ENCODE measurements around the gene MDC1. TPM values are rescaled to one million over a fixed set of nuclear protein-coding genes. Genes with fewer than 3 reads are reported as not detected.
A peak's percentile ranks its signal among the peaks of the same experiment; 100 is the strongest.

MDC1 gene
- total RNA-seq, 1 donor from 2014 or later: 97.2 TPM

GRCh38 chr6:30752157-30752927 is 35.3 kb upstream of the MDC1 start:
- no peak for DNase-seq

GRCh38 chr6:30750379-30750668 is 33.2 kb upstream of the MDC1 start:
- no peaks in the 10 kb centered on the region for H3K9me3 Mint-ChIP-seq

More at GRCh38 chr6:30752157-30752927, 35.3 kb upstream of the MDC1 start:
- H3K36me3 Mint-ChIP-seq (ENCODE audit: low read depth): no peaks in the 10 kb centered on the region
- intact Hi-C loops (cut with micrococcal nuclease): no loop called here
- peaks cover 26% of the 10 kb centered on the region for H3K4me1 Mint-ChIP-seq
- H3K9me3 Mint-ChIP-seq: no peaks in the 10 kb centered on the region
- H3K4me3 Mint-ChIP-seq: no peak overlapping the region
- no peak overlapping the region for H3K27ac Mint-ChIP-seq
- H3K27me3 Mint-ChIP-seq: no peaks in the 10 kb centered on the region

DNA sequence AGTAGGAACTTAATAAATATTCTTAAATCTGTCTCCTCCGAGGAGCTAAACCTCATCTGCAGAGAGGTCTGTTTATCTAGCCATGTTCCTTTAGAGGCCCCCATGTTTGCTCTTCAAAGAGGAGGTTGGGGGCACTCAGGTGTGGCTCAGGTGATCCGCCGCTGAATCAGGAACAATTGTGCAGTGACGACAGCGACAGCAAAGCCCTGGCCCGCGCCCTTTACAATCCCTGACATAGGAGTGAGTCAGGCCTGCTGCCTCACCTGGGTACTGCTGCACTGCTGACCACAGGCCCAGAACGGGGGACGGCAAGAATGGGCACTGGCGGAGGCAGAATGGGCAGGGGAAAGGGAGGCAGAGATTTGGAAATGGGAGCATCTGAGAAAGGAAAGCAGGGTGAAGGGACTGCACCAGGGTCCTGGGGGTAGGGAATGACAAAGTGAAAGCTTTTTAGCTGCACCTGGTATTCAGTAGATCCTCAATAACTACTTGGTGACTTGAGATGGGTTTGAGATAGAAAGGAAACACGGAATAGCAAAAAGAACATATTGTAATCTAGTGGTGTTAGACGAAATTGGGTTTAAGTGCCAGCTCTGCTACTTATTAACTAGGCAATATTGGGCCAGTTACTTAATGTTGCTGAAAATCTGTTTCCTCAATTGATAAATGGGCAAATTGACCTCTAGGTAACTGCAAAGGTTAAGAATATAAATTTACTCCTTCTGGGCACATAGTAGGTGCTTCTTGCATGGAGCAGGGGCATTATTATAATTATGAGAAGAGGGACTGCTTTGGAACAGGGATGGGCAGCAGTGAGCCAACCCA is 32.7 kb upstream of the MDC1 start:
- Mint-ChIP-seq H3K27me3 (no peaks in the 10 kb centered on the region), H3K9me3 (no peaks in the 10 kb centered on the region), H3K4me1 (peaks cover 41% of the 10 kb centered on the region), H3K36me3 (ENCODE audit: low read depth) (no peaks in the 10 kb centered on the region), H3K27ac (no peak overlapping the region), H3K4me3 (no peak overlapping the region)
- intact Hi-C loops (cut with micrococcal nuclease): no loop called here
- DNase-seq: no peak

More at GRCh38 chr6:30750379-30750668, 33.2 kb upstream of the MDC1 start:
- peaks cover 37% of the 10 kb centered on the region for H3K4me1 Mint-ChIP-seq
- no peak overlapping the region for H3K27ac Mint-ChIP-seq
- intact Hi-C loops (cut with micrococcal nuclease): no loop called here
- no peak for DNase-seq
- H3K4me3 Mint-ChIP-seq: no peak overlapping the region
- no peaks in the 10 kb centered on the region for H3K27me3 Mint-ChIP-seq
- no peaks in the 10 kb centered on the region for H3K36me3 Mint-ChIP-seq (ENCODE audit: low read depth)

- intact Hi-C loops (cut with micrococcal nuclease): no loop called here
- peaks cover 4% of the 10 kb centered on the region for H3K36me3 Mint-ChIP-seq (ENCODE audit: low read depth)
- no peak overlapping the region for H3K4me3 Mint-ChIP-seq
- H3K4me1 Mint-ChIP-seq: peaks cover 44% of the 10 kb centered on the region
- DNase-seq: no peak
- H3K9me3 Mint-ChIP-seq: no peaks in the 10 kb centered on the region
- H3K27me3 Mint-ChIP-seq: no peaks in the 10 kb centered on the region
- H3K27ac Mint-ChIP-seq: no peak overlapping the region
Observed at GRCh38 chr6:30748851-30749540, 31.9 kb upstream of the MDC1 start.

GRCh38 chr6:30747902-30748769 is 31.1 kb upstream of the MDC1 start:
- intact Hi-C loops (cut with micrococcal nuclease): no loop called here
- H3K27me3 Mint-ChIP-seq: no peaks in the 10 kb centered on the region
- peak overlapping the region; percentile 12 for H3K27ac Mint-ChIP-seq
- no peak for DNase-seq
- peaks cover 12% of the 10 kb centered on the region for H3K36me3 Mint-ChIP-seq (ENCODE audit: low read depth)
- H3K4me1 Mint-ChIP-seq: peaks cover 44% of the 10 kb centered on the region
- H3K9me3 Mint-ChIP-seq: no peaks in the 10 kb centered on the region
- H3K4me3 Mint-ChIP-seq: no peak overlapping the region

GRCh38 chr6:30747300-30747687 is 30.2 kb upstream of the MDC1 start:
- H3K4me1 Mint-ChIP-seq: peaks cover 42% of the 10 kb centered on the region
- DNase-seq: no peak
- no peaks in the 10 kb centered on the region for H3K9me3 Mint-ChIP-seq
- no peaks in the 10 kb centered on the region for H3K27me3 Mint-ChIP-seq
- H3K36me3 Mint-ChIP-seq (ENCODE audit: low read depth): peaks cover 17% of the 10 kb centered on the region
- intact Hi-C loops (cut with micrococcal nuclease): no loop called here
- no peak overlapping the region for H3K4me3 Mint-ChIP-seq
- H3K27ac Mint-ChIP-seq: peak overlapping the region; percentile 3

GRCh38 chr6:30744054-30744805 is 27.1 kb upstream of the MDC1 start, which contains the start of gene IER3:
TSS of gene IER3 (minus strand) at chr6:30744547. CDS start at chr6:30744518, 29 bp downstream.
- DNase-seq: peak; percentile 93
- H3K27ac Mint-ChIP-seq: peak within 1 kb of the TSS; percentile 94
- no peaks in the 10 kb centered on the region for H3K27me3 Mint-ChIP-seq
- H3K4me1 Mint-ChIP-seq: peaks cover 60% of the 10 kb centered on the region
- H3K36me3 Mint-ChIP-seq (ENCODE audit: low read depth): peaks cover 47% of the 10 kb centered on the region
- H3K4me3 Mint-ChIP-seq: peak within 1 kb of the TSS; percentile 98
- intact Hi-C loops (cut with micrococcal nuclease): loop anchor here (1.0 to 5.0 kb wide), 2 partner anchors 66 to 343 kb away; no protein-coding TSS in a partner anchor
- H3K9me3 Mint-ChIP-seq: no peaks in the 10 kb centered on the region

DNA sequence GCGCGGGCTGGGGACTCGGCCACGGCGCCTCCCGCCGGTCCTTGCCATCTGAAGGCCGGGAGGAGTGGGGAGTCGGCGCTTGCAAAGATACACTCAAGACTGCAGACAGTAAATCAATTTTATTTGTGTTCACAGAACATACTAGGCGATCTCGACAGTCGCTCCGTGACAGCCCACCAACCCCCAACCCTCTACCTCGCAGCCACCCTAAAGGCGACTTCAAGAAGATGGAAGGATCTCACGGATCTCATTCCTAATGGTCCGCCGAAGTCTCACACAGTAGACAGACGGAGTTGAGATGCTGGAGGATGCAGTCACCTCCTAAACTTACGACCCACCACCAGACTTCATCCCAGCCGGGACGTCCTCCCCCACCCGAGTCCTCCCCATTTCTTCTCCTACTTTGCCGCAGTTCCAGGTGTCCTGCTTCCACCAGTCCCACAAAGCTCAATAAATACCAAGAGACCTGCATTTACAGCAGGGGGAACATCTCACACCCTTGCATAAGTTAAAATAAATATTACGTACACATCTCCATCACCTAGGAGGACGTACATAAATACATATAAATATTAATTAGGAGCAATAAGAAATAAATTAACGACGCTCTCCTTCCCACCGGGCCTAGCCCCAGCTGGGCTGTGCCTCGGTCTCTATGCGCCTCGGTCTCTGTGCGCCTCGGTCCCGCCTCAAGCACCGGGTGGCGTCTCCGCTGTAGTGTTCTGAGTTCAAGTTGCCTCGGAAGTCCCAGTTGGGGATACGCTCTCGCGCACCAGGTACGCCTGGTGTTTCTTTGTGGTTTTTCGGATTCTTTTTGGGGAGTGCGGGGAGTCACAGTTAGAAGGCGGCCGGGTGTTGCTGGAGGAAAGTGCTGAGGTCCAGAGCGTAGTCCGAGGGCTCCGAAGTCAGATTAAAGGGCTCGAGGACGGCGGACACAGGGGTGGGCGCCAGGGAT is 26.3 kb upstream of the MDC1 start:
- intact Hi-C loops (cut with micrococcal nuclease): loop anchor here (1.0 to 5.0 kb wide), 3 partner anchors 67 to 344 kb away; partner anchors contain the start of genes MRPS18B and PPP1R10
- DNase-seq: peak; percentile 84
- Mint-ChIP-seq H3K27ac (peak overlapping the region; percentile 94), H3K4me3 (peak overlapping the region; percentile 98), H3K27me3 (no peaks in the 10 kb centered on the region), H3K36me3 (ENCODE audit: low read depth) (peaks cover 56% of the 10 kb centered on the region), H3K9me3 (no peaks in the 10 kb centered on the region), H3K4me1 (peaks cover 64% of the 10 kb centered on the region)

DNA sequence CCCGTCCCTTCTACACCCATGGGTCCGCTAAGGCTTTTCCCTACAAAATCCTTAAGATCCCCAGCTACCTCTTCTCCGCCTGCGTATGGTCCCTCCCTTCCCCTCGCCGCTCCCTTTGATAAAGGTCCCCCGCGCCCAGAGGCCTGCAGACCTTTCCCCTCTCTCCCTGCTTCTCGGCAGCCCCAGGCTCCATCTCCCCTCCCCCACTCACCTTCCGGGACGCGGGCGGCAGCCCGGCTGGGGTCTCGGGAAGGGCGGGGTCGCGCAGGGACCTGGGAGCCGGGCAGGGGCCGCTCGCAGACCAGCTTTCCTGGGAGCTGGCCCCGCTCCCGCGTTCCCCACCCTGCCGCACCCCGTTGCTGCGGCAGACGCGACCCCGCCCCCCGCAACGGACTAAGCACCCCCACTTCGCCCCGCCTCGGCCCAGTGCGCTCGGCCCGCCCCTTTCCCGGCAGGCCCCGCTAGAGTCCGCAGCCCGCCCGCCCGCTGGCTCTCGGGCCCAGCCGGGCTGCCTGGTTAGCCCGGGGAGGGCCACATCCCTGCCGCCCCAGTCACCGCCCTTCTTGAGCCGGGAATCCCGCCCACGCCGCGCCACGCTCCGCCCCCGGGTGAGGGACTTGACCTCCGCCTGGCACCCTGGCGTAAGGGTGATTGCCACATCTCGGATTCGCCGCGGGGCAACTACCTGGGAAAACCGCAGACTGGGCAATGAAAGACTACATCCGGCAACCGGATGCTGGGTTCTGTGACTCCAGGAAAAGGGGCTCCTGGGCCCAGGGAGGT is 25.4 kb upstream of the MDC1 start, which contains the start of gene FLOT1:
Gene FLOT1 (minus strand): TSS at position 372 of the 783 bp plus-strand sequence. CDS start 498 bp downstream, outside the sequence.
- peak within 1 kb of the TSS; percentile 94 for H3K27ac Mint-ChIP-seq
- peak; percentile 98 for DNase-seq
- H3K4me3 Mint-ChIP-seq: peak within 1 kb of the TSS; percentile 98
- intact Hi-C loops (cut with micrococcal nuclease): loop anchor here (1.0 to 5.0 kb wide), 7 partner anchors 8 to 345 kb away; partner anchors contain the start of genes MDC1, MRPS18B and PPP1R10
- no peaks in the 10 kb centered on the region for H3K27me3 Mint-ChIP-seq
- no peaks in the 10 kb centered on the region for H3K9me3 Mint-ChIP-seq
- peaks cover 60% of the 10 kb centered on the region for H3K4me1 Mint-ChIP-seq
- peaks cover 64% of the 10 kb centered on the region for H3K36me3 Mint-ChIP-seq (ENCODE audit: low read depth)

DNA sequence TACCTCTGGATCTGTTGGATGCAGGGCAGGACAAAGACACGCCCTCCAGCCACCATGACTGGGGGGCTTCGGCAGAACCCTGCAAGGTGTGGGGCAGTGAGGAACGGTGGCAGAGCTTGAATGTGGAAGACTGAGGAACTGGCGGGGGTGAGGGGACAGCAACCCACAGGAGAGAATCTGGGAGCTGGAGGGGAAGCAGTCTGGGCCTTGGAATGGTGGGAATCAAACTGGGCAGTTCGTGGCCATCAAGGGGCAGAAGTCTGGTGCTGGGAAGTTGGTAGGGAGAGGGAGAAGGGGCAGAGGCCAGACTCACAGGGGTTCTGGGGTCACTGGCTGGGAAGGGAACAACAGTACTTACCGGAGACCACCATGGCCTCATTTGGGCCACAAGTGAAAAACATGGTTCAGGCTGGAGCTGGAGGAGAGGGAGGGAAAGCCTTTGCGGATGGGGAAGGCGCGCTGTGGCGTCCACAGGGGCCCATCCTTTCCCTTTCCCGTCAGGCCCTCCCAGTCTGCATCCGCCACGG is 24.8 kb upstream of the MDC1 start:
- Mint-ChIP-seq H3K36me3 (ENCODE audit: low read depth) (peaks cover 71% of the 10 kb centered on the region), H3K27ac (peak overlapping the region; percentile 94), H3K27me3 (no peaks in the 10 kb centered on the region), H3K4me3 (peak overlapping the region; percentile 98), H3K9me3 (no peaks in the 10 kb centered on the region), H3K4me1 (peaks cover 61% of the 10 kb centered on the region)
- intact Hi-C loops (cut with micrococcal nuclease): loop anchor here (1.0 to 5.0 kb wide), 7 partner anchors 8 to 345 kb away; partner anchors contain the start of genes MDC1, MRPS18B and PPP1R10
- peak; percentile 67 for DNase-seq

Measured in activated CD4-positive, alpha-beta T cell treated with anti-CD3 and anti-CD28 coated beads, Interleukin-2, amount 10 ng/mL, durations not matched to agents 24 days and 14 days (primary cell).